Posterior vena cava (tissue), 2 donors: Measurements from ENCODE around the gene GLTP. TPM values are rescaled to one million over a fixed set of nuclear protein-coding genes. Genes with fewer than 3 reads are reported as not detected.
"Not testable (repeated sequence)": the region's sequence is repeated elsewhere in the genome, so short reads cannot be mapped to it uniquely, and the experiment has no call there.

Source experiments
- DNase-seq: peaks from one replicate; pipeline ENCODE4 v3.0.0-alpha.2; 2020; ENCODE audit warnings: low spot score
- intact Hi-C, 2 donors: fragments of 100-400 bp; cut with DNase I; formaldehyde crosslinking; loops; one replicate each; pipeline versions ENCODE4 v1.14.1 to v1.14.2; 2022 to 2023
- total RNA-seq, 2 donors: library from RNA; stranded (reverse); fragmentation: NEBNext Ultra II Directional; extraction: Animal tissue kit (Norgen Biotek cat#: 25700); gene quantifications; one replicate each; pipeline ENCODE4 v1.2.1, GENCODE V29; 2021
- donor health status: DM: yes; HTN: yes; CAD: no.
- donor health status: DM: yes; HTN: yes; CAD: no.

GLTP gene
- total RNA-seq, 2 donors from 2014 or later, result 34.9 to 36.4 TPM

GRCh38 chr12:109883461-109883860 lies 3.1 kb upstream of the GLTP start:
- no peak for DNase-seq
- intact Hi-C loops, result loop anchor here in 1 of 2 donors (10.0 kb wide), 1 partner anchor 79 kb away; no protein-coding TSS in a partner anchor

GRCh38 chr12:109881752-109882151 lies 1.4 kb upstream of the GLTP start:
- intact Hi-C loops, result loop anchor here in 1 of 2 donors (10.0 kb wide), 1 partner anchor 77 kb away; no protein-coding TSS in a partner anchor
- DNase-seq, result no peak

- intact Hi-C loops, result loop anchor here in 1 of 2 donors (10.0 kb wide), 1 partner anchor 76 kb away; no protein-coding TSS in a partner anchor
- DNase-seq, result no peak
Measured at GRCh38 chr12:109880938-109881337, 597 bp upstream of the GLTP start.

GRCh38 chr12:109879351-109880042 lies 844 bp downstream of the GLTP start:
- intact Hi-C loops, result loop anchor here (10.0 kb wide), 1 partner anchor 75 kb away; no protein-coding TSS in a partner anchor
- no peak for DNase-seq

GRCh38 chr12:109878749-109879148 lies 1.6 kb downstream of the GLTP start:
- intact Hi-C loops, result loop anchor here in 1 of 2 donors (10.0 kb wide), 1 partner anchor 74 kb away; no protein-coding TSS in a partner anchor

GRCh38 chr12:109878247-109878625 lies 2.1 kb downstream of the GLTP start:
- DNase-seq, result no peak
- intact Hi-C loops, result loop anchor here in 1 of 2 donors (10.0 kb wide), 1 partner anchor 73 kb away; no protein-coding TSS in a partner anchor

More at GRCh38 chr12:109878749-109879148, 1.6 kb downstream of the GLTP start:
- DNase-seq, result no peak

GRCh38 chr12:109877504-109878246 lies 2.7 kb downstream of the GLTP start:
- DNase-seq, result no peak
- intact Hi-C loops, result loop anchor here in 1 of 2 donors (10.0 kb wide), 1 partner anchor 73 kb away; no protein-coding TSS in a partner anchor

GRCh38 chr12:109876406-109876805 lies 3.9 kb downstream of the GLTP start:
- intact Hi-C loops, result loop anchor here in 1 of 2 donors (10.0 kb wide), 1 partner anchor 72 kb away; no protein-coding TSS in a partner anchor

GRCh38 chr12:109875572-109876131 lies 4.7 kb downstream of the GLTP start:
- intact Hi-C loops, result loop anchor here in 1 of 2 donors (10.0 kb wide), 1 partner anchor 71 kb away; no protein-coding TSS in a partner anchor
- no peak for DNase-seq

More at GRCh38 chr12:109876406-109876805, 3.9 kb downstream of the GLTP start:
- no peak for DNase-seq

GRCh38 chr12:109873653-109874052 lies 6.7 kb downstream of the GLTP start:
- DNase-seq, result no peak
- intact Hi-C loops, result loop anchor here in 1 of 2 donors (10.0 kb wide), 1 partner anchor 69 kb away; no protein-coding TSS in a partner anchor

GRCh38 chr12:109871668-109872314 lies 8.6 kb downstream of the GLTP start:
- intact Hi-C loops, result loop anchor here in 1 of 2 donors (10.0 kb wide), 1 partner anchor 67 kb away; no protein-coding TSS in a partner anchor
- DNase-seq, result no peak

- DNase-seq, result no peak
- intact Hi-C loops, result loop anchor here in 1 of 2 donors (10.0 kb wide), 1 partner anchor 66 kb away; no protein-coding TSS in a partner anchor
Measured at GRCh38 chr12:109870648-109871047, 9.7 kb downstream of the GLTP start.

GRCh38 chr12:109868182-109869051 lies 11.9 kb downstream of the GLTP start:
- intact Hi-C loops, result no loop called here
- DNase-seq, result no peak

- intact Hi-C loops, result no loop called here
- DNase-seq, result no peak
Measured at GRCh38 chr12:109864916-109865315, 15.4 kb downstream of the GLTP start.

- DNase-seq, result no peak
- intact Hi-C loops, result no loop called here
Measured at GRCh38 chr12:109863847-109864712, 16.3 kb downstream of the GLTP start.

- intact Hi-C loops, DNase-seq: not testable (repeated sequence)
Measured at GRCh38 chr12:109862491-109862890, 17.9 kb downstream of the GLTP start.

GRCh38 chr12:109861689-109862314 lies 18.5 kb downstream of the GLTP start:
- DNase-seq, result no peak
- intact Hi-C loops, result no loop called here
